Natural killer cell (primary cell): ENCODE data around the gene SLC35B2. TPM values are rescaled to one million over a fixed set of nuclear protein-coding genes. Genes with fewer than 3 reads are reported as not detected.

ENCODE experiments used
- ATAC-seq, 3 donors: fragments of 150-1000 bp in 2 of 3; fragments of 200-7000 bp in 1 of 3; cut with Tn5 transposase; 1 replicate in 1 of 3; 2 replicates in 2 of 3; pipeline ENCODE4 v1.10.0; 2021; ENCODE audit warnings: mild to moderate bottlenecking in 2 of 3, moderate library complexity in 2 of 3
- DNase-seq, 2 donors: peaks; one replicate each; pipeline versions ENCODE4 v3.0.0 to v3.0.0-alpha.2; 2013 to 2021; ENCODE audit warnings: mixed read lengths in 1 of 2
- H3K27ac ChIP-seq: one replicate; pipeline ENCODE4 v1.5.1; 2013; ENCODE audit warnings: mild to moderate bottlenecking, low read length
- H3K27me3 ChIP-seq: one replicate; pipeline ENCODE4 v1.6.1; 2013; ENCODE audit warnings: low read length; ENCODE audit not compliant: control insufficient read depth, insufficient read depth
- H3K36me3 ChIP-seq: one replicate; pipeline ENCODE4 v1.6.1; 2013; ENCODE audit warnings: low read length; ENCODE audit not compliant: control insufficient read depth, insufficient read depth
- H3K4me1 ChIP-seq: one replicate; pipeline ENCODE4 v1.6.1; 2013; ENCODE audit warnings: low read length; ENCODE audit not compliant: control insufficient read depth, insufficient read depth
- H3K4me3 ChIP-seq: one replicate; pipeline ENCODE4 v1.5.1; 2013; ENCODE audit warnings: low read length
- H3K9me3 ChIP-seq: one replicate; pipeline ENCODE4 v1.6.1; 2013; ENCODE audit warnings: low read length; ENCODE audit not compliant: control insufficient read depth, insufficient read depth
- H3K27ac Mint-ChIP-seq, 2 donors: one replicate each; pipeline ENCODE4 v1.8.0; 2022; ENCODE audit warnings: mild to moderate bottlenecking in 2 of 2, mixed read lengths in 2 of 2, moderate library complexity in 1 of 2
- H3K27me3 Mint-ChIP-seq, 2 donors: one replicate each; pipeline ENCODE4 v1.8.0; 2022; ENCODE audit warnings: low read depth in 2 of 2, mixed read lengths in 2 of 2
- H3K36me3 Mint-ChIP-seq: one replicate; pipeline ENCODE4 v1.8.0; 2022; ENCODE audit warnings: mixed read lengths
- H3K4me1 Mint-ChIP-seq, 2 donors: one replicate each; pipeline ENCODE4 v1.8.0; 2022; ENCODE audit warnings: mixed read lengths in 2 of 2
- H3K4me3 Mint-ChIP-seq: one replicate; pipeline ENCODE4 v1.8.0; 2022; ENCODE audit warnings: mild to moderate bottlenecking, moderate library complexity, mixed read lengths
- H3K9me3 Mint-ChIP-seq, 2 donors: one replicate each; pipeline ENCODE4 v1.8.0; 2022; ENCODE audit warnings: mixed read lengths in 2 of 2
- WGBS: methylation state at CpG from one replicate; pipeline ENCODE4 v1.1.7; 2013; ENCODE audit warnings: missing lambda C conversion rate; ENCODE audit not compliant: insufficient coverage; 5-methylcytosine and 5-hydroxymethylcytosine counted together
- intact Hi-C: fragments of 100-400 bp; cut with micrococcal nuclease; formaldehyde crosslinking; loops from one replicate; pipeline ENCODE4 v1.14.2; 2022
- total RNA-seq, 4 donors: library from RNA; stranded (reverse); fragments of 120-200 nt in 1 of 4; gene quantifications; one replicate each; pipeline versions ENCODE4 v1.2.3 to v1.2.4, GENCODE V29; 2013 to 2022
- TF ChIP-seq, protein P1 (sequence below): fragments of 200-600 bp; IDR thresholded peaks from one replicate; pipeline ENCODE4 v1.8.0; 2022; ENCODE audit warnings: antibody characterized with exemption

Gene SLC35B2
- total RNA-seq, 3 donors from 2014 or later (not counting 1 experiment from before 2014, with no cell fraction given): 20.9 to 27.7 (median 26.8) TPM

DNA sequence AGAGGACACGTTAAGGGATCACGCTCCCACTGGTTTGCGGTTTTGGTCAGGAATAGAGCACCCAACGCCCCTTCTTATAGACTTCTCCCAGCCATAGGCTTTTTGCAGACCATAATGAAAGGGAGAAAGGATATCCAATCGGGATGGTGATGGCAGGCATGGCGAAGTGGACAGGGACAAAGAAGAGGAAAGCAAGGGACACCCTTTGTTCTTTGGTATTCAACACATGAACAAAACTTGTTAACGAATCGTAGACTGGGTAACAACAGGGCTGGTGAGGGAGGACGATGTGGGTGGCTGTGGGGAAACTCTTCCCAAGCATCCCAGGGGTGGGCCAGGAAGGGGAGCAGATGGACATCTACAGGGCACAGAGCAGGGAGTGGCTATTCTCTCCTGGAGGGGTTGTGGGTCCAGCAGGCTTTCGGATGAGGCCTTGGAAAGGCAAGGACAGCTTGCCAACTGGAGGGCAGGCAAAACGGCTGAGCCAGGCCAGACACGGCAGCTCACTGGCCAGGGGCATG lies 11.9 kb downstream of the SLC35B2 start:
- H3K36me3 Mint-ChIP-seq: peaks cover 18% of the 10 kb centered on the region
- Histone ChIP-seq H3K4me1 (peaks cover 23% of the 10 kb centered on the region), H3K4me3 (peak overlapping the region; percentile 97), H3K36me3 (peaks cover 18% of the 10 kb centered on the region), H3K9me3 (no peaks in the 10 kb centered on the region), H3K27ac (peak overlapping the region; percentile 98), H3K27me3 (no peaks in the 10 kb centered on the region)
- intact Hi-C loops: loop anchor here (5.0 kb wide), 1 partner anchor 1073 kb away; the partner anchor contains the start of gene SRF
- no peaks in the 10 kb centered on the region for H3K27me3 Mint-ChIP-seq
- peaks cover 38 to 46% of the 10 kb centered on the region in 2 donors for H3K4me1 Mint-ChIP-seq
- H3K4me3 Mint-ChIP-seq: peak overlapping the region; percentile 100
- 86% methylated on average over 9 of the region's 12 CpGs for WGBS
- H3K27ac Mint-ChIP-seq: peak overlapping the region; percentile 99
- TF ChIP-seq, protein P1, sequence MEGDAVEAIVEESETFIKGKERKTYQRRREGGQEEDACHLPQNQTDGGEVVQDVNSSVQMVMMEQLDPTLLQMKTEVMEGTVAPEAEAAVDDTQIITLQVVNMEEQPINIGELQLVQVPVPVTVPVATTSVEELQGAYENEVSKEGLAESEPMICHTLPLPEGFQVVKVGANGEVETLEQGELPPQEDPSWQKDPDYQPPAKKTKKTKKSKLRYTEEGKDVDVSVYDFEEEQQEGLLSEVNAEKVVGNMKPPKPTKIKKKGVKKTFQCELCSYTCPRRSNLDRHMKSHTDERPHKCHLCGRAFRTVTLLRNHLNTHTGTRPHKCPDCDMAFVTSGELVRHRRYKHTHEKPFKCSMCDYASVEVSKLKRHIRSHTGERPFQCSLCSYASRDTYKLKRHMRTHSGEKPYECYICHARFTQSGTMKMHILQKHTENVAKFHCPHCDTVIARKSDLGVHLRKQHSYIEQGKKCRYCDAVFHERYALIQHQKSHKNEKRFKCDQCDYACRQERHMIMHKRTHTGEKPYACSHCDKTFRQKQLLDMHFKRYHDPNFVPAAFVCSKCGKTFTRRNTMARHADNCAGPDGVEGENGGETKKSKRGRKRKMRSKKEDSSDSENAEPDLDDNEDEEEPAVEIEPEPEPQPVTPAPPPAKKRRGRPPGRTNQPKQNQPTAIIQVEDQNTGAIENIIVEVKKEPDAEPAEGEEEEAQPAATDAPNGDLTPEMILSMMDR: no peak
- ATAC-seq (no peak), DNase-seq (peak in 1 of 2 donors; percentile 15)
- H3K9me3 Mint-ChIP-seq: no peaks in the 10 kb centered on the region

DNA sequence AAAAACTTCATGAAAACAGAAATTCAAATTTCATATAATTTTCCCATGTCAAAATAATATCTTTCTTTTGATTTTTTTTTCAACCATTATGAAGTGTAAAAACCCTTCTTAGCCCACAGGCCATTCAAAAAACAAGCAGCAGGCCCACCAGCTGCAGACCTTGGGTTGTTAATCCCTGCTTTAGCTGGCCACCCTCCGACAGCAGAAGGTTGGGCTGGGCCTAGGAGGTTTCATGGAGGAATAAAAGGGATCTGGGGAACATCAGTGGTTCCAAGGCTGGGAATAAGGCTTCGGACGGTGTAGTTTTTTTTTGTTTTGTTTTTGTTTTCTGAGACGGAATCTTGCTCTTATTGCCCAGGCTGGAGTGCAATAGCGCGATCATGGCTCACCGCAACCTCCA lies 14.0 kb downstream of the SLC35B2 start:
- no peaks in the 10 kb centered on the region for H3K27me3 ChIP-seq
- DNase-seq (no peak), ATAC-seq (no peak)
- intact Hi-C loops: no loop called here
- peaks cover 23 to 32% of the 10 kb centered on the region in 2 donors for H3K4me1 Mint-ChIP-seq
- peaks cover 1% of the 10 kb centered on the region for H3K36me3 Mint-ChIP-seq
- H3K9me3 ChIP-seq: no peaks in the 10 kb centered on the region
- H3K9me3 Mint-ChIP-seq: no peaks in the 10 kb centered on the region
- TF ChIP-seq, protein P1: no peak
- H3K4me3 ChIP-seq: no peak overlapping the region
- no peaks in the 10 kb centered on the region for H3K36me3 ChIP-seq
- H3K27me3 Mint-ChIP-seq: no peaks in the 10 kb centered on the region
- over 99% methylated on average over 7 of the region's 7 CpGs for WGBS
- no peak overlapping the region for H3K4me3 Mint-ChIP-seq
- no peak overlapping the region for H3K27ac Mint-ChIP-seq
- H3K4me1 ChIP-seq: peaks cover 16% of the 10 kb centered on the region
- no peak overlapping the region for H3K27ac ChIP-seq

DNA sequence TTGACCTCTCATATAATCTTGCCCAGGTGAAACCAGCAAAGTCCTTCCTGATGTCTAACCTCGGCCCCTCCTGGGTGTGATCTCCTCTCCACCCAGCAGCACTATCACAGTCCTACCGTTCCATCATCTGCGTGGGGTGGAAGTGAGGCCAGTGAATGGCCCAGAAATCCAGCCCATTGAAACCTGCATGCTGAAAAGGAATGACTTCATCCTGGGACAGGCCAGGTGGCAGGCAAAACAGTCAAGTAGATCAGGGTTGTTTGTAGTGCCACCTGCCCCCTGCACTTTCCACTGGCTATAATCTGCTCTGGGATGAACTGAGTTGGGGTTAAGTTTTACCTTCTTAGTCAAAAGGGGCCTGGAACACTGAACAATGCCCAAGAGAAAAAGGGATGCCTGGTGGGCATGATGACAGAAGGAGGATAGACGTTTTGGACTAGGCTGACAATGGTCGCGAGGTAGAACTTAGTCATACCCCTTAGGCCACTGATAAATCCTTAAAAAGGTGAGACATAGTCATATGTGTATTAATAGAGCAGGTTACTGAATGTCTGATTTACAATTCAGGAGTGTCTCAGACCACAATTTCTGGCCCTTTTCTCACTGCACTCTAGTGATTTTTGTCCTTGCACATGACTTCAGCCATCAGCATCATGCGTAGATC lies 18.5 kb downstream of the SLC35B2 start:
- Histone ChIP-seq H3K9me3 (no peaks in the 10 kb centered on the region), H3K36me3 (no peaks in the 10 kb centered on the region), H3K27me3 (no peaks in the 10 kb centered on the region), H3K27ac (no peak overlapping the region), H3K4me3 (no peak overlapping the region), H3K4me1 (peaks cover 13% of the 10 kb centered on the region)
- TF ChIP-seq, protein P1: no peak
- H3K27me3 Mint-ChIP-seq: no peaks in the 10 kb centered on the region
- H3K4me3 Mint-ChIP-seq: peak overlapping the region; percentile 87
- H3K4me1 Mint-ChIP-seq: peaks cover 8 to 16% of the 10 kb centered on the region in 2 donors
- 88% methylated on average over 7 of the region's 7 CpGs for WGBS
- DNase-seq: no peak
- intact Hi-C loops: loop anchor here (1.0 kb wide), 1 partner anchor 67 kb away; no protein-coding TSS in a partner anchor
- no peaks in the 10 kb centered on the region for H3K9me3 Mint-ChIP-seq
- no peak for ATAC-seq
- H3K27ac Mint-ChIP-seq: peak overlapping the region; percentile 88 to 98
- H3K36me3 Mint-ChIP-seq: no peaks in the 10 kb centered on the region
